Measurements from ENCODE around the gene NCOA3.
"Not testable (repeated sequence)": the region's sequence is repeated elsewhere in the genome, so short reads cannot be mapped to it uniquely, and the experiment has no call there.

Gene NCOA3

GRCh38 chr20:47557791-47558190, 56.1 kb downstream of the NCOA3 start:
- FAIRE-seq (no peak), DNase-seq (ENCODE audit: extremely low spot score, insufficient read length, low read depth) (no peak)

GRCh38 chr20:47558295-47559066, 56.8 kb downstream of the NCOA3 start:
- FAIRE-seq: no peak
- no peak for DNase-seq (ENCODE audit: extremely low spot score, insufficient read length, low read depth)

- DNase-seq (ENCODE audit: extremely low spot score, insufficient read length, low read depth) (no peak), FAIRE-seq (no peak)
These were observed 57.5 kb downstream of the NCOA3 start for GRCh38 chr20:47559141-47559540.

GRCh38 chr20:47561180-47561579, 59.5 kb downstream of the NCOA3 start:
- FAIRE-seq (no peak), DNase-seq (ENCODE audit: extremely low spot score, insufficient read length, low read depth) (no peak)

GRCh38 chr20:47561603-47562583, 60.2 kb downstream of the NCOA3 start:
- FAIRE-seq: no peak

GRCh38 chr20:47566269-47566668, 64.6 kb downstream of the NCOA3 start:
- DNase-seq (ENCODE audit: extremely low spot score, insufficient read length, low read depth) (no peak), FAIRE-seq (no peak)

More at GRCh38 chr20:47561603-47562583, 60.2 kb downstream of the NCOA3 start:
- DNase-seq (ENCODE audit: extremely low spot score, insufficient read length, low read depth): no peak

- FAIRE-seq (no peak), DNase-seq (ENCODE audit: extremely low spot score, insufficient read length, low read depth) (no peak)
These were observed 66.3 kb downstream of the NCOA3 start for GRCh38 chr20:47568019-47568418.

- FAIRE-seq: no peak
These were observed 67.2 kb downstream of the NCOA3 start for GRCh38 chr20:47568837-47569410.

GRCh38 chr20:47571426-47571825, 69.7 kb downstream of the NCOA3 start:
- no peak for DNase-seq (ENCODE audit: extremely low spot score, insufficient read length, low read depth)
- no peak for FAIRE-seq

More at GRCh38 chr20:47568837-47569410, 67.2 kb downstream of the NCOA3 start:
- DNase-seq (ENCODE audit: extremely low spot score, insufficient read length, low read depth): no peak

GRCh38 chr20:47572105-47572729, 70.5 kb downstream of the NCOA3 start:
- FAIRE-seq: peak; percentile 21

GRCh38 chr20:47573559-47573958, 71.9 kb downstream of the NCOA3 start:
- FAIRE-seq: no peak
- DNase-seq (ENCODE audit: extremely low spot score, insufficient read length, low read depth): no peak

More at GRCh38 chr20:47572105-47572729, 70.5 kb downstream of the NCOA3 start:
- DNase-seq (ENCODE audit: extremely low spot score, insufficient read length, low read depth): no peak

- peak; percentile 67 for FAIRE-seq
- DNase-seq (ENCODE audit: extremely low spot score, insufficient read length, low read depth): no peak
These were observed 73.1 kb downstream of the NCOA3 start for GRCh38 chr20:47574616-47575364.

- DNase-seq (ENCODE audit: extremely low spot score, insufficient read length, low read depth) (peak; percentile 40), FAIRE-seq (peak; percentile 89)
These were observed 74.9 kb downstream of the NCOA3 start for GRCh38 chr20:47576516-47577033.

- FAIRE-seq (no peak), DNase-seq (ENCODE audit: extremely low spot score, insufficient read length, low read depth) (no peak)
These were observed 75.6 kb downstream of the NCOA3 start for GRCh38 chr20:47577314-47577713.

- no peak for DNase-seq (ENCODE audit: extremely low spot score, insufficient read length, low read depth)
- no peak for FAIRE-seq
These were observed 76.9 kb downstream of the NCOA3 start for GRCh38 chr20:47578543-47578942.

- DNase-seq (ENCODE audit: extremely low spot score, insufficient read length, low read depth); FAIRE-seq: not testable (repeated sequence)
These were observed 79.0 kb downstream of the NCOA3 start for GRCh38 chr20:47580686-47581085.

- no peak for DNase-seq (ENCODE audit: extremely low spot score, insufficient read length, low read depth)
- no peak for FAIRE-seq
These were observed 79.4 kb downstream of the NCOA3 start for GRCh38 chr20:47581090-47581489.

GRCh38 chr20:47583551-47583950, 81.9 kb downstream of the NCOA3 start:
- FAIRE-seq (no peak), DNase-seq (ENCODE audit: extremely low spot score, insufficient read length, low read depth) (no peak)
